Stimulated activated naive CD8-positive, alpha-beta T cell treated with anti-CD3 and anti-CD28 coated beads, Interleukin-15, Interleukin-2, amounts not matched to agents 100 U/mL and 50 U/mL, for 24 hours (primary cell): ENCODE measurements around the gene LGALS3.
"Not testable (repeated sequence)": the region's sequence is repeated elsewhere in the genome, so short reads cannot be mapped to it uniquely, and the experiment has no call there.

Experiments used
- ATAC-seq: fragments of 150-1000 bp; cut with Tn5 transposase; one replicate; pipeline ENCODE4 v1.10.0; 2021
- DNase-seq: peaks from one replicate; pipeline ENCODE4 v3.0.0; 2021

LGALS3 gene

GRCh38 chr14:55129086-55129427 lies at the start of gene LGALS3:
TSS of gene LGALS3 (plus strand) at chr14:55129252. CDS start at chr14:55137374, 8,122 bp downstream.
- peak; percentile 58 for ATAC-seq
- peak; percentile 36 for DNase-seq

GRCh38 chr14:55079961-55080360 lies 49.1 kb upstream of the LGALS3 start:
- not testable (repeated sequence) for ATAC-seq, DNase-seq

GRCh38 chr14:55084401-55085059 lies 44.5 kb upstream of the LGALS3 start:
- DNase-seq (no peak), ATAC-seq (no peak)

- no peak for DNase-seq
- no peak for ATAC-seq
These were observed 43.9 kb upstream of the LGALS3 start for GRCh38 chr14:55085060-55085660.

- DNase-seq (no peak), ATAC-seq (no peak)
These were observed 42.1 kb upstream of the LGALS3 start for GRCh38 chr14:55086938-55087337.

GRCh38 chr14:55088356-55088755 lies 40.7 kb upstream of the LGALS3 start:
- DNase-seq (no peak), ATAC-seq (no peak)

GRCh38 chr14:55092341-55092740 lies 36.7 kb upstream of the LGALS3 start:
- ATAC-seq (no peak), DNase-seq (no peak)

- no peak for DNase-seq
- no peak for ATAC-seq
These were observed 34.5 kb upstream of the LGALS3 start for GRCh38 chr14:55094292-55095157.

GRCh38 chr14:55097881-55098560 lies 31.0 kb upstream of the LGALS3 start:
- DNase-seq (peak; percentile 61), ATAC-seq (peak; percentile 73)

GRCh38 chr14:55098561-55098898 lies 30.5 kb upstream of the LGALS3 start:
- DNase-seq (no peak), ATAC-seq (no peak)

GRCh38 chr14:55099756-55100155 lies 29.3 kb upstream of the LGALS3 start:
- DNase-seq: no peak

GRCh38 chr14:55101698-55102097 lies 27.4 kb upstream of the LGALS3 start:
- no peak for DNase-seq
- no peak for ATAC-seq

More at GRCh38 chr14:55099756-55100155, 29.3 kb upstream of the LGALS3 start:
- no peak for ATAC-seq

- DNase-seq: peak; percentile 59
- ATAC-seq: peak; percentile 83
These were observed 26.9 kb upstream of the LGALS3 start for GRCh38 chr14:55102141-55102621.

GRCh38 chr14:55103005-55103640 lies 25.9 kb upstream of the LGALS3 start:
- peak; percentile 65 for ATAC-seq
- peak; percentile 54 for DNase-seq

- DNase-seq (no peak), ATAC-seq (no peak)
These were observed 24.8 kb upstream of the LGALS3 start for GRCh38 chr14:55103971-55104954.

- no peak for DNase-seq
- ATAC-seq: no peak
These were observed 23.1 kb upstream of the LGALS3 start for GRCh38 chr14:55105991-55106390.

GRCh38 chr14:55107766-55108554 lies 21.1 kb upstream of the LGALS3 start:
- DNase-seq (peak; percentile 42), ATAC-seq (peak; percentile 88)

GRCh38 chr14:55109836-55110235 lies 19.2 kb upstream of the LGALS3 start:
- no peak for DNase-seq
- ATAC-seq: no peak

GRCh38 chr14:55111122-55111708 lies 17.8 kb upstream of the LGALS3 start:
- ATAC-seq (no peak), DNase-seq (no peak)
